B cell (primary cell): ENCODE data around the gene NFATC2. TPM values are rescaled to one million over a fixed set of nuclear protein-coding genes. Genes with fewer than 3 reads are reported as not detected.

ENCODE experiments used
- ATAC-seq: fragments of 200-7000 bp; cut with Tn5 transposase; one replicate; pipeline ENCODE4 v1.10.0; 2021; ENCODE audit warnings: low read depth, mild to moderate bottlenecking, moderate number of reproducible peaks, moderate library complexity
- CTCF ChIA-PET: fragments of 350-600 bp; sonication (Branson Sonifier 250); formaldehyde crosslinking; loops from one replicate; lab custom pipeline; 2021; ENCODE audit warnings: antibody characterized with exemption, inconsistent platforms; lab: Charles Lee
- POLR2A ChIA-PET: fragments of 350-600 bp; sonication (Branson Sonifier 250); formaldehyde crosslinking; loops from one replicate; lab custom pipeline; 2021; ENCODE audit warnings: antibody characterized with exemption; lab: Charles Lee
- DNase-seq: peaks from one replicate; pipeline ENCODE4 v3.0.0; 2013
- H2AFZ ChIP-seq: 2 replicates; pipeline ENCODE4 v1.6.1; 2012; ENCODE audit warnings: mild to moderate bottlenecking, low read depth, low read length; ENCODE audit not compliant: insufficient read depth, poor library complexity, severe bottlenecking
- H3K27ac ChIP-seq, 2 donors: 1 replicate in 1 of 2; 2 replicates in 1 of 2; pipeline ENCODE4 v1.5.1; 2012 to 2013; ENCODE audit warnings: low read length in 2 of 2, mild to moderate bottlenecking in 2 of 2, moderate library complexity in 1 of 2
- H3K27me3 ChIP-seq, 4 experiments: fragments of 200-600 bp in 1 of 4; sonication (generic) in 1 of 4; replicated peaks in 1 of 4; 1 replicate in 2 of 4; 2 replicates in 2 of 4; pipeline versions ENCODE4 v1.6.1 to v1.7.0; 2013 to 2016; ENCODE audit warnings: low read length in 3 of 4, mild to moderate bottlenecking in 2 of 4, mixed read lengths in 1 of 4, moderate library complexity in 1 of 4; ENCODE audit not compliant: insufficient read depth in 4 of 4, control insufficient read depth in 3 of 4; ENCODE audit errors: control extremely low read depth in 1 of 4
- H3K36me3 ChIP-seq, 2 experiments: replicated peaks in 1 of 2; 1 replicate in 1 of 2; 2 replicates in 1 of 2; pipeline versions ENCODE4 v1.6.1 to v1.7.1; 2013; ENCODE audit warnings: low read length in 1 of 2; ENCODE audit not compliant: insufficient read depth in 2 of 2, control insufficient read depth in 1 of 2; ENCODE audit errors: control extremely low read depth in 1 of 2, extremely low read depth in 1 of 2
- H3K4me1 ChIP-seq, 2 donors: fragments of 200-600 bp in 1 of 2; sonication (generic) in 1 of 2; 1 replicate in 1 of 2; 2 replicates in 1 of 2; pipeline versions ENCODE4 v1.5.1 to v1.6.1; 2013 to 2017; ENCODE audit warnings: low read length in 2 of 2; ENCODE audit not compliant: control insufficient read depth in 2 of 2, insufficient read depth in 2 of 2
- H3K4me2 ChIP-seq: replicated peaks from 2 replicates; pipeline ENCODE3; 2012; ENCODE audit warnings: mild to moderate bottlenecking, low read depth, low read length; ENCODE audit not compliant: poor library complexity, severe bottlenecking
- H3K4me3 ChIP-seq, 5 experiments: fragments of 200-600 bp in 1 of 5; sonication (generic) in 1 of 5; 1 replicate in 3 of 5; 2 replicates in 2 of 5; pipeline versions ENCODE4 v1.5.1 to v1.7.0; 2011 to 2016; ENCODE audit warnings: low read length in 4 of 5, mild to moderate bottlenecking in 4 of 5, low read depth in 2 of 5, control low read depth in 1 of 5, moderate library complexity in 1 of 5; ENCODE audit not compliant: insufficient read depth in 1 of 5; ENCODE audit errors: control extremely low read depth in 1 of 5, extremely low read depth in 1 of 5
- H3K79me2 ChIP-seq: fragments of 200-600 bp; sonication (generic); one replicate; pipeline ENCODE4 v1.6.0; 2016; ENCODE audit warnings: low read length; ENCODE audit not compliant: control insufficient read depth, insufficient read depth
- H3K9ac ChIP-seq: fragments of 200-600 bp; sonication (generic); 2 replicates; pipeline ENCODE4 v1.6.1; 2017; ENCODE audit warnings: mild to moderate bottlenecking, low read length, moderate library complexity
- H3K9me3 ChIP-seq, 3 donors: one replicate each; pipeline versions ENCODE4 v1.6.1 to v1.7.1; 2013; ENCODE audit warnings: low read length in 2 of 3; ENCODE audit not compliant: control insufficient read depth in 2 of 3, insufficient read depth in 1 of 3; ENCODE audit errors: control extremely low read depth in 1 of 3
- H4K20me1 ChIP-seq: 2 replicates; pipeline ENCODE4 v1.6.0; 2012; ENCODE audit warnings: mild to moderate bottlenecking, low read length; ENCODE audit not compliant: insufficient read depth, control insufficient read depth, poor library complexity, severe bottlenecking
- H3K27ac Mint-ChIP-seq: one replicate; pipeline ENCODE4 v1.8.0; 2021; ENCODE audit warnings: mixed read lengths
- H3K27me3 Mint-ChIP-seq: one replicate; pipeline ENCODE4 v1.8.0; 2021; ENCODE audit warnings: mixed read lengths
- H3K4me1 Mint-ChIP-seq: one replicate; pipeline ENCODE4 v1.8.0; 2021; ENCODE audit warnings: mixed read lengths
- H3K4me3 Mint-ChIP-seq: one replicate; pipeline ENCODE4 v1.8.0; 2021; ENCODE audit warnings: mixed read lengths
- H3K9me3 Mint-ChIP-seq: one replicate; pipeline ENCODE4 v1.8.0; 2022; ENCODE audit warnings: mixed read lengths; ENCODE audit not compliant: insufficient read depth
- CTCF ChIP-seq: fragments of 200-600 bp; IDR thresholded peaks from one replicate; pipeline ENCODE4 v1.8.0; 2022; ENCODE audit warnings: antibody characterized with exemption, mild to moderate bottlenecking
- EZH2 ChIP-seq: IDR thresholded peaks from 2 replicates; pipeline ENCODE4 v1.6.1; 2012; ENCODE audit warnings: borderline replicate concordance, low read depth, mild to moderate bottlenecking, moderate library complexity, low read length; ENCODE audit not compliant: insufficient read depth, poor library complexity, severe bottlenecking
- WGBS: methylation state at CpG from one replicate; pipeline ENCODE4 v1.1.5; 2013; ENCODE audit warnings: missing lambda C conversion rate; ENCODE audit not compliant: insufficient coverage; 5-methylcytosine and 5-hydroxymethylcytosine counted together
- intact Hi-C: fragments of 100-400 bp; cut with micrococcal nuclease; formaldehyde crosslinking; loops from one replicate; pipeline ENCODE4 v1.10.0; 2022
- polyA plus RNA-seq: library from polyadenylated mRNA; depleted of rRNA; stranded (reverse); fragments of >200 nt; gene quantifications from 2 replicates; pipeline ENCODE4 v1.2.3, GENCODE V29; 2012
- total RNA-seq, 2 donors: library from RNA; stranded (reverse); fragments of 120-200 nt in 1 of 2; gene quantifications; 1 replicate in 1 of 2; 2 replicates in 1 of 2; pipeline versions ENCODE4 v1.2.3 to v1.2.4, GENCODE V29; 2013 to 2022

The NFATC2 gene
- total and polyA plus RNA-seq, 2 donors (not counting 1 experiment from before 2014, with no cell fraction given) = 10.1 to 38.0 TPM

- Histone ChIP-seq H3K4me2 (no peak overlapping the region), H3K79me2 (peaks cover 76% of the 10 kb centered on the region), H3K4me3 (no peak overlapping the region), H3K9ac (no peak overlapping the region), H3K9me3 (no peaks in the 10 kb centered on the region), H3K36me3 (peaks cover 3 to 83% of the 10 kb centered on the region in 2 experiments), H4K20me1 (peaks cover 72% of the 10 kb centered on the region), H3K4me1 (peaks cover 19 to 24% of the 10 kb centered on the region in 2 donors), H3K27ac (no peak overlapping the region), H2AFZ (no peak overlapping the region), H3K27me3 (no peaks in the 10 kb centered on the region)
- TF ChIP-seq CTCF = no peak
- no peak for TF ChIP-seq EZH2
- DNase-seq = no peak
- Mint-ChIP-seq H3K4me1 (peaks cover 52% of the 10 kb centered on the region), H3K9me3 (no peaks in the 10 kb centered on the region), H3K27ac (no peak overlapping the region), H3K27me3 (no peaks in the 10 kb centered on the region), H3K4me3 (no peak overlapping the region)
- intact Hi-C loops = no loop called here
- ATAC-seq = no peak
- POLR2A ChIA-PET = no interaction called here
- CTCF ChIA-PET = no interaction called here
- 91% methylated on average over 10 of the region's 10 CpGs for WGBS
These were observed 30.5 kb downstream of the NFATC2 start for GRCh38 chr20:51511861-51512619.

GRCh38 chr20:51510936-51511605 lies 31.4 kb downstream of the NFATC2 start:
- H3K27ac ChIP-seq = no peak overlapping the region
- TF ChIP-seq CTCF (no peak), EZH2 (no peak)
- CTCF ChIA-PET = no interaction called here
- DNase-seq = no peak
- no peak overlapping the region for H3K9ac ChIP-seq
- peaks cover 66% of the 10 kb centered on the region for H4K20me1 ChIP-seq
- POLR2A ChIA-PET = no interaction called here
- Mint-ChIP-seq H3K4me3 (no peak overlapping the region), H3K9me3 (no peaks in the 10 kb centered on the region), H3K27me3 (no peaks in the 10 kb centered on the region), H3K27ac (no peak overlapping the region), H3K4me1 (peaks cover 52% of the 10 kb centered on the region)
- no peak overlapping the region for H3K4me2 ChIP-seq
- H3K27me3 ChIP-seq = no peaks in the 10 kb centered on the region
- intact Hi-C loops = no loop called here
- H3K79me2 ChIP-seq = peaks cover 68% of the 10 kb centered on the region
- ATAC-seq = no peak
- H3K4me3 ChIP-seq = no peak overlapping the region
- H2AFZ ChIP-seq = no peak overlapping the region
- peaks cover 19 to 30% of the 10 kb centered on the region in 2 donors for H3K4me1 ChIP-seq
- H3K36me3 ChIP-seq = peaks cover 3 to 79% of the 10 kb centered on the region in 2 experiments
- 100% methylated on average over 5 of the region's 6 CpGs for WGBS
- H3K9me3 ChIP-seq = peaks cover 0 to under 1% (median 0%) of the 10 kb centered on the region in 3 donors
